Endothelial cell of umbilical vein (primary cell): ENCODE data around the gene FAM3A.

ENCODE experiments used
- POLR2A ChIP-seq: IDR thresholded peaks from 2 replicates; pipeline ENCODE4 v1.6.1; 2012; ENCODE audit warnings: low read depth, mild to moderate bottlenecking, control low read depth, low read length
- TF ChIP-seq, protein P1 (sequence below), 2 donors: IDR thresholded peaks; 1 replicate in 1 of 2; 2 replicates in 1 of 2; pipeline ENCODE4 v1.5.1; 2011; ENCODE audit warnings: low read length in 2 of 2, mild to moderate bottlenecking in 2 of 2, moderate library complexity in 2 of 2, control low read depth in 1 of 2, inconsistent platforms in 1 of 2, low read depth in 1 of 2; ENCODE audit not compliant: insufficient read depth in 1 of 2; ENCODE audit errors: extremely low read depth in 1 of 2

DNA sequence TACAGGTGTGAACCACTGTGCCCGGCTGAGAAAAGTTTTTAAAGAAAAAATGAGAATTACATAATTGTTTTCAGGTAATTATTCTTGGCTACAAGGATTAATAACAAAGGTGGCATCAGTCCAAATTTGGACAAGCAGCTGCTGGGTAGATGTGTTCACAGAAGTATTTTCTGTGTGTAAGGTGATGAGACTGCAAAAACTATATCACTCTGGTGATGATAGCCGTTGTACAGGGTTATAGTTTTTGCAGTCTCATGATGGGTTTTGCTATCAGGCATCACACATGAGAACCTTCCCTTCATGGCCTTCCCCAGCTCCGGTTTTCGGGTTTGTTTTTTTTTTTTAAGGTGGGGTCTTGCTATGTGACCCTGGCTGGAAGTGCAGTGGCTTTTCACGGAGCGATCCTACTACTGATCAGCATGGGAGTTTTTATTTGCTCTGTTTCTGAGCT, 20.5 kb downstream of the FAM3A start:
- TF ChIP-seq, protein P1, sequence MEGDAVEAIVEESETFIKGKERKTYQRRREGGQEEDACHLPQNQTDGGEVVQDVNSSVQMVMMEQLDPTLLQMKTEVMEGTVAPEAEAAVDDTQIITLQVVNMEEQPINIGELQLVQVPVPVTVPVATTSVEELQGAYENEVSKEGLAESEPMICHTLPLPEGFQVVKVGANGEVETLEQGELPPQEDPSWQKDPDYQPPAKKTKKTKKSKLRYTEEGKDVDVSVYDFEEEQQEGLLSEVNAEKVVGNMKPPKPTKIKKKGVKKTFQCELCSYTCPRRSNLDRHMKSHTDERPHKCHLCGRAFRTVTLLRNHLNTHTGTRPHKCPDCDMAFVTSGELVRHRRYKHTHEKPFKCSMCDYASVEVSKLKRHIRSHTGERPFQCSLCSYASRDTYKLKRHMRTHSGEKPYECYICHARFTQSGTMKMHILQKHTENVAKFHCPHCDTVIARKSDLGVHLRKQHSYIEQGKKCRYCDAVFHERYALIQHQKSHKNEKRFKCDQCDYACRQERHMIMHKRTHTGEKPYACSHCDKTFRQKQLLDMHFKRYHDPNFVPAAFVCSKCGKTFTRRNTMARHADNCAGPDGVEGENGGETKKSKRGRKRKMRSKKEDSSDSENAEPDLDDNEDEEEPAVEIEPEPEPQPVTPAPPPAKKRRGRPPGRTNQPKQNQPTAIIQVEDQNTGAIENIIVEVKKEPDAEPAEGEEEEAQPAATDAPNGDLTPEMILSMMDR (IDR thresholded peaks at IDR 0.05; ENCODE audit: extremely low read depth in 1 of 2, insufficient read depth in 1 of 2, low read depth in 1 of 2, low read length in 2 of 2) = no peak
- TF ChIP-seq POLR2A = no peak
